ENCODE results near the gene RABEP1.
"Not testable (repeated sequence)": the region's sequence is repeated elsewhere in the genome, so short reads cannot be mapped to it uniquely, and the experiment has no call there.

The RABEP1 gene

GRCh38 chr17:5429191-5429887 lies 147.3 kb downstream of the RABEP1 start:
- DNase-seq, result no peak

DNA sequence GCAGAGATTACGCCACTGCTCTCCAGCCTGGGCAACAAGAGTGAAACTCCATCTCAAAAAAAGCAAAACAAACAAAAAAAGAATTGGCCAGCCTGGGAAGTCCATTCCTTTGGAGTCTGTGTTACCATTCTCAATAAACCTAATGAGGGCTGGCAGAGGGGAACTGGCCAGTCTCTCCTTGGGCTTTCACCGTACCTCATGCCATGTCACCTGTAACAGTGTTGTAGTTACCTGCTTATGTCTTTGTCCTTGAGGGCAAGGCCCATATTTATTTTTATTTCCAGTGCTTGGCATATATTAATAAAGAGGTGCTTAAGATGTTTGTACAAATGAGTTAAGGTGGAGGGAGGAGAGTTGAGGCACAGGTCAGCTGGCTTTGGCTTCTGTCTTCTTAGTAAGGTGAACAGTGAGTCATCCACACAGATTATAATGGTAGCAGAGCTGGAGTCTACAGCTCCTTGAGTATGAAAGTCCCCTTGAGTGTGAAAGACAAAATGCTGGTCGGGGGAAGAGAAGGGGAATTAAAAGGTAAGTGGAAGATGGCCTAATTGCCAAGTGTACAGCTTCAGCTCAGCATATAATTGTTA lies 148.4 kb downstream of the RABEP1 start:
- DNase-seq, result no peak

DNA sequence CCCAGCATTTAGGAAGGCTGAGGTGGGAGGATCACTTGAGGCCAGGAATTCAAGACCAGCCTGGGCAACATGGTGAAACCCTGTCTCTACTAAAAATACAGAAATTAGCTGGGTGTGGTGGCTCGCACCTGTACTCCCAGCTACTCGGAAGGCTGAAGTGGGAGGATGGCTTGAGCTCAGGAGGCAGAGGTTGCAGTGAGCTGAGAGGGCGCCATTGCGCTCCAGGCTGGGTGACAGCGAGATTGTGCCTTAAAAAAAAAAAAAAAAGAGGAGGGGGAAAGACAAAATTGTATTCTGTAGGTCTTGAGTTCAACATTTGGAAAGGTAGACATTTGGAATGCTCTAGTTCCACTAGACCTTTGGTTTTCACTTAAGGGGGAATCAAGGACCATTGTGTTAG lies 149.2 kb downstream of the RABEP1 start:
- not testable (repeated sequence) for DNase-seq

DNA sequence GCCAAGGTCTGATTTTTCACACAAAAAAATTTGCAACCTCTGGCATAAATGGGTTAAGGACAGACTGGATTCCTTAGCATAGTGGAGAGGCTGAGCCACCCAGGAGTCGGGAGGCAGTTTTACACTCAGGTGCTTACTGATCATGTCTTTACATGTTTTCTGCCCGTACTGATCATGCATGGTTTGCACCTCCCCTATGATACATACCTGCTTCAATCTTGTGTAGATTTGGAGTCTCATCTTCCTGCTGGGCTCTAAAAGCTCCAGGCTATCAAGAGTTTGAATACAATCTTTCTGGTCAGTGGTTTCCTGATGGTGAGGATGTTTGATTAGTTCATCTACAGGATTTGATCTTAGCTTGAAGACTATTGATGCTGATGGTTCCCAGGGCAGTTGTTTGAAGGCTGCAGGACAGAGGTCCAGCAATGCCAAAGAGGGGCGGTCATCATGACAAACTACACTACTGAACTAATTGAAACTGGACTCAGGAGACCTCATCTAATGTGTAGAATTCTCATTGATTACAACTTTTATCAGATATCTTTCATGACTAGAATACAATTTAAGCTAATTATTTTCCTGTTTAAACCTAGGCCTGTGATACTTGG lies 150.0 kb downstream of the RABEP1 start:
- no peak for DNase-seq

DNA sequence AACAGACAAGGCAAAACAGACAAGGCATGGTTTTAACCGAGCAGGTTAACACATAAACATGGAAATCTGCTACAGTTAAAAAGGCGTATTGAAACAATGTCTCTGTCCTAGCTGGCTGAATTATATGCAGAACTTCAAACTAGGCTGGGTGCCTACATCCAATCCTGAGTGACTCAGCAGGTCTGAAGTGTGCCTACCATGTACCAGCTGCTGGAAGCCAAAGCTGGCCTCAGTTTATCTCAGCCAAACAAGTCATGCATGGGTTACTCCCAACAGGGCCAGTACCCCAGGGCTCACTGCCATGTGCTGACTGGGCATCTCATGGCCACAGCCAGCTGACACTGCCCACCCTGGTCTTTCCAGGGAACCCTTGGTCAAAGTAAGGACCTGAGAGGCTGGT lies 152.9 kb downstream of the RABEP1 start:
- DNase-seq, result no peak
